Bronchial epithelial cell (primary cell): ENCODE data around the gene IPPK. TPM values are rescaled to one million over a fixed set of nuclear protein-coding genes. Genes with fewer than 3 reads are reported as not detected.

ENCODE experiments used
- DNase-seq: peaks from one replicate; pipeline ENCODE4 v3.0.0-alpha.2; 2010; ENCODE audit warnings: low read depth
- FAIRE-seq: peaks from 2 replicates; lab custom pipeline; 2011; peaks lifted over from hg19 to GRCh38; lab: Jason Lieb, UNC
- H3K27me3 ChIP-seq: 2 replicates; pipeline ENCODE4 v1.5.1; 2011; ENCODE audit warnings: low read length; ENCODE audit not compliant: control insufficient read depth, insufficient read depth
- H3K36me3 ChIP-seq: 2 replicates; pipeline ENCODE4 v1.5.1; 2011; ENCODE audit warnings: low read length; ENCODE audit not compliant: control insufficient read depth, insufficient read depth
- H3K4me3 ChIP-seq: 2 replicates; pipeline ENCODE4 v1.5.1; 2011; ENCODE audit warnings: mild to moderate bottlenecking, low read depth, low read length, control low read depth
- total RNA-seq: library from RNA; depleted of rRNA; stranded (reverse); fragments of >200 nt; gene quantifications from 2 replicates; pipeline ENCODE4 v1.2.1, GENCODE V29; 2014
- TF ChIP-seq, protein P1 (sequence below): IDR thresholded peaks from 2 replicates; pipeline ENCODE4 v1.5.1; 2011; ENCODE audit warnings: mild to moderate bottlenecking, moderate library complexity, low read length, control low read depth, inconsistent platforms; ENCODE audit not compliant: insufficient read depth, severe bottlenecking

Gene IPPK, protein sequence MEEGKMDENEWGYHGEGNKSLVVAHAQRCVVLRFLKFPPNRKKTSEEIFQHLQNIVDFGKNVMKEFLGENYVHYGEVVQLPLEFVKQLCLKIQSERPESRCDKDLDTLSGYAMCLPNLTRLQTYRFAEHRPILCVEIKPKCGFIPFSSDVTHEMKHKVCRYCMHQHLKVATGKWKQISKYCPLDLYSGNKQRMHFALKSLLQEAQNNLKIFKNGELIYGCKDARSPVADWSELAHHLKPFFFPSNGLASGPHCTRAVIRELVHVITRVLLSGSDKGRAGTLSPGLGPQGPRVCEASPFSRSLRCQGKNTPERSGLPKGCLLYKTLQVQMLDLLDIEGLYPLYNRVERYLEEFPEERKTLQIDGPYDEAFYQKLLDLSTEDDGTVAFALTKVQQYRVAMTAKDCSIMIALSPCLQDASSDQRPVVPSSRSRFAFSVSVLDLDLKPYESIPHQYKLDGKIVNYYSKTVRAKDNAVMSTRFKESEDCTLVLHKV
- total RNA-seq, result 27.6 and 38.8 TPM in 2 replicates

DNA sequence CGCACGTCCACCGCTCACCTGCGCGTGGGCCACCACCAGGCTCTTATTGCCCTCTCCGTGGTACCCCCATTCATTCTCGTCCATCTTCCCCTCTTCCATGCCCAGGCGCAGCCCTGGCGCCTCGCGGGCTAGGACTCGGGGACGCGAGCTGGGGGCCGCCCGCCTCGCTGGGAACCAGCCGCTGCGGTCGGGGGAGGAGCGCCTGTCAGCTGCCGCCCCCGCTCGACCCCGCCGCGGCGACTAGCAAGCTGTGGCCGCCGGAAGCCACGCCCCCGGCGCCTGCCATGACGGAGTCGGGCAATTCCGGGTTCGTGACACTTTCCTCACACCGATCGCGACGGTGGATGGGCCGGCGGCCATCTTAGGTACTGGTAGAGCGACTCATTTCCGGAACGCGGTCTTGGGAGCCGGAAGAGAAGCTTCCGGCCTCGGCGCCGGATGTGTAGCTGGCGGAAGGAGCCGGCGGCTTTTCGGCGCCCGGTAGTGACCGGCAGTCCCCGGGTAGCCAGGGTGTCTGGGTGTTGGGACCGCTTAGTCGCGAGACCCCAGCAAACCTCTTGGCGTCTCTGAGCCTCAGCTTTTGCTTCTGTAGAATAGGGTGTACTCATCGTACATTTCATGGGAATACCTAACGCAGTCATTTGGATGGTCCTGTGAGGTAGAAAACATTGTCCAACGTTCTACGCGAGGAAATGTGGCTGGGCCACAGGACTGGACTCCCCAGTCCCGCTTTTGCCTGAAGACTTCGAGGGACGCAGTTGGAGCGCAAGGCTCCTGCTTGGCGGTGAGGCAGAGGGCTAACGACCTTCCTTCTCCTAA, at the start of gene IPPK:
IPPK (minus strand) TSS at position 242 of the 819 bp plus-strand sequence; CDS start at position 99, 143 bp downstream.
- FAIRE-seq, result no peak

DNA sequence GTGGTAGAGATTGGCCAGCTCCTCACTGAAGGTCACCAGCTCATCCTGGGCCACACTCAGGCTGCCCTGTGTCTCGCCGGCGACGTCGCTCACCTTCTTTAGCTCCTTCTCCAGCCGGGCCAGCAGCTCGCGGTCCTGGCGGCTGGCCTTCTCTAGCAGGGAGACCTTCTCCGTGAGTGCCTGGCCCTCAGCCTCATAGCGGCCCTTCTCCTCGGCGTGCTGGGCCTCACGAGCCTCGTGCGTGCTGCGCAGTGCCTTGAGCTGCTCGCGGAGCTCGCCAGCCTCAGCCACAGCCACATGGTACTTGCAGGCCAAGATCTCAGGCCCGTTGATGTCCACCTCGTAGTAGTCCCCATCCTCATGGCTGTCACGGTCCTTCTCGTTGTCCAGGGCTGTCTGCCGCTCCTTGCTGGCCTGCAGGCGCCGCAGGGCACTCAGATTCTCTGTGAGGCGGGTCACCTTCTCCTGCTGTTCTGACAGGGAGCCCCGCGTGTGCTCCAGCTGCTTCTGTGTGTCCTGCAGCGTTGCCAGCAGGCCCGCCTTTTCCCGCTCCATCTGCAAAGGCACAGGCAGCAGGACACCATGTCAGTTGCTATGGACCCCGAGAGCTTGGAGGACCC, 49.2 kb upstream of the IPPK start:
- peaks cover 53% of the 10 kb centered on the region for H3K36me3 ChIP-seq

More for the DNA sequence above, at the start of gene IPPK:
- Histone ChIP-seq H3K36me3 (peaks cover 9% of the 10 kb centered on the region), H3K27me3 (no peaks in the 10 kb centered on the region), H3K4me3 (peak within 1 kb of the TSS; percentile 87)
- TF ChIP-seq, protein P1, sequence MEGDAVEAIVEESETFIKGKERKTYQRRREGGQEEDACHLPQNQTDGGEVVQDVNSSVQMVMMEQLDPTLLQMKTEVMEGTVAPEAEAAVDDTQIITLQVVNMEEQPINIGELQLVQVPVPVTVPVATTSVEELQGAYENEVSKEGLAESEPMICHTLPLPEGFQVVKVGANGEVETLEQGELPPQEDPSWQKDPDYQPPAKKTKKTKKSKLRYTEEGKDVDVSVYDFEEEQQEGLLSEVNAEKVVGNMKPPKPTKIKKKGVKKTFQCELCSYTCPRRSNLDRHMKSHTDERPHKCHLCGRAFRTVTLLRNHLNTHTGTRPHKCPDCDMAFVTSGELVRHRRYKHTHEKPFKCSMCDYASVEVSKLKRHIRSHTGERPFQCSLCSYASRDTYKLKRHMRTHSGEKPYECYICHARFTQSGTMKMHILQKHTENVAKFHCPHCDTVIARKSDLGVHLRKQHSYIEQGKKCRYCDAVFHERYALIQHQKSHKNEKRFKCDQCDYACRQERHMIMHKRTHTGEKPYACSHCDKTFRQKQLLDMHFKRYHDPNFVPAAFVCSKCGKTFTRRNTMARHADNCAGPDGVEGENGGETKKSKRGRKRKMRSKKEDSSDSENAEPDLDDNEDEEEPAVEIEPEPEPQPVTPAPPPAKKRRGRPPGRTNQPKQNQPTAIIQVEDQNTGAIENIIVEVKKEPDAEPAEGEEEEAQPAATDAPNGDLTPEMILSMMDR, result no peak
- peak; percentile 95 for DNase-seq

DNA sequence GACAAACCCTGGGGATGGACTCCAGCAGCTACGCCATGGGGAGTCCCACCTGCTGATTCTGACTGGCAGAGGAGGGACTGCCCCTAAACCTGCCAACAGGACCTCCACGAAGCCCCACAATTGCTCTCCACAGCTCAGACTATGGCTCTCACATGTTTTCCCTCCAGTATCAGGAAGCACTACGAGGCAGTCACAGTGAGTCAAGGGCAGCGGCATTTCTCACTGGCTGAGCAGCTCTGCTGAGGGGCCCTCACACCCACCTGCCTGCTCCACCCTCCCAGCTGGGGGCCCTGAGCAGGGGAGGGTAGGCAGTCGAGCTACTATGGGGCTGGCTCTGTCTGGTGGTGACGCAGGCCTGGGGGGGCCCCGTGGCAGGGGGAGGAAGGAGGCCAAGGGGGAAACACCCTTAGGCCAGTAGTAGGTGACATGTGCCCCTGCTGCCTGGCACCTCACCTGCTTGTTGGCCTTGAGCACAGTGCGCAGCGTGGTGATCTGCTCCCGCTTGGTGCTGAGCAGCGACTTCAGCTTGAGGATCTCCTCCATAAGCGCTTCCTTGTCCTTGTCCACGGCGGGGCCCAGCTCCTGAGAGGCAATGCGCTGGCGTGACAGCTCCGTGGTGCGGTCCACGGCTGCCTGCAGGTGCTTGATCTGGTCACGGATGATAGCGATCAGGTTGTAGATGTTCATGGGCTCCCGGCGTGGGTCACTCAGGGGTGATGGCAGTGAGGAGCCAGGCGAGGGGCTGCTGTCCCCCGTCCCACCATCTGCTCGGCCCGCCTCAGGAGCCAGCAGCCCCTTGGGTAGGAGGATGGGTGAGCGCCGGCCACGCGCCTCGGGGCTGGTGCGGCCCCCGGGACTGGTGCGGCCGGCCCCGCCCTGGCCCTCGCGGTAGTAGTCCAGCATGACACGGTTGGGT, 48.4 kb upstream of the IPPK start:
- FAIRE-seq (no peak), DNase-seq (no peak)
- TF ChIP-seq, protein P1, result no peak
- no peaks in the 10 kb centered on the region for H3K27me3 ChIP-seq
- peaks cover 59% of the 10 kb centered on the region for H3K36me3 ChIP-seq
- no peak overlapping the region for H3K4me3 ChIP-seq

More for the DNA sequence above, 49.2 kb upstream of the IPPK start:
- FAIRE-seq (peak; percentile 62), DNase-seq (no peak)
- TF ChIP-seq, protein P1, result no peak
- Histone ChIP-seq H3K4me3 (no peak overlapping the region), H3K27me3 (no peaks in the 10 kb centered on the region)

DNA sequence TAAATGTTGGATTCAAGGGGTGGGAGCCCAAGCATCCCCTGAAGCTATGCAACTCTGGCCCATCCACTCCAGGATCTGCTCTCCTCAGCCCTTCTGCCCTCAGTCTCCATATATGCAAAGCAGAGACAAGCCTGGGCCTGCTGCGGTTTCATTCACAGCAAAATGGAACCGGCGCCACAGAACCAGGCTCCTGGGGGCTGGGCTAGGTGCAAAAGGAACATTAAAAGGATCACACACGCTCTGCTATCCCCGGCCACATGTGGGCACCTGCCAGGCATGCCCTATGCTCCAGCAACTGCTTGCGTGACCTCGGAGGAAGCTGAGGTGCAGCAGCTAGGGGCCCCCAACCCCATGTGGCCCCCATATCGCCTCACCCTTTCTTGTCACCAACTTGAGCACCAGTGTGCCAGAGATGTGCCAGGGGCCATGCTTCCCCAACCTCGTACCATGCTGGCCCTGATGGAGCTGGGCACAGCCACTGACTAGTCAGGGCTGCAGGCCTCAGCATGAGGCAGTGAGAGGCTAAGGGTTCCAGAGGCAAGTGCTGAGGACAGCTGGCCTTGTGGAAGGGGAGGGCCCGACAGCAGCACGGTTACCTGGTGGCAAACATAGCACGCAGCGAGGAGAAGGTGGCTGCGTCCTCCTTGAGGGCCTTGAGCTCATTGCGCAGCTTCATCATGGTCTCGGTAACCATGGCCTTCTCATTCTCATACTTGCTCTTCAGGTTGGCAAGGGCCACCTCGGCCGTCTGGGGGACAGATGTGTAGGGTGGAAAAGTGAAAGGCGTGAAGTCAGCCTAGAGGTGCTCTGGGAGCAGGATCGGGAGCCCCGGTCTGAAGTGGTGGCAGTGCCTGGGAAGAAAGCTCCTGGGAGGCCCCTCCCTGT, 47.5 kb upstream of the IPPK start:
- DNase-seq (no peak), FAIRE-seq (peak; percentile 73)
- TF ChIP-seq, protein P1, result no peak
- Histone ChIP-seq H3K36me3 (peaks cover 61% of the 10 kb centered on the region), H3K4me3 (no peak overlapping the region), H3K27me3 (no peaks in the 10 kb centered on the region)
